ENCODE measurements around the gene ENTR1. TPM values are rescaled to one million over a fixed set of nuclear protein-coding genes. Genes with fewer than 3 reads are reported as not detected.

Gene ENTR1
- polyA plus RNA-seq, 1 donor from 2014 or later, result 63.7 TPM

GRCh38 chr9:136451221-136451877 is 40.9 kb upstream of the ENTR1 start:
- Histone ChIP-seq H3K4me3 (ENCODE audit: low read length) (no peak overlapping the region), H3K4me2 (ENCODE audit: low read length) (no peak overlapping the region), H3K9me3 (ENCODE audit: low read length) (no peaks in the 10 kb centered on the region), H3K27me3 (ENCODE audit: insufficient read depth, low read depth, low read length) (no peaks in the 10 kb centered on the region), H2AFZ (ENCODE audit: low read depth, low read length) (no peak overlapping the region), H3K27ac (ENCODE audit: low read length) (no peak overlapping the region), H3K9ac (ENCODE audit: low read length) (no peak overlapping the region), H3K36me3 (ENCODE audit: insufficient read depth, low read length) (no peaks in the 10 kb centered on the region), H3K9me2 (ENCODE audit: insufficient read depth, low read length) (no peaks in the 10 kb centered on the region), H3F3A (ENCODE audit: insufficient read depth, low read length, poor library complexity, severe bottlenecking) (no peaks in the 10 kb centered on the region), H4K20me1 (ENCODE audit: insufficient read depth) (no peaks in the 10 kb centered on the region), H3K79me2 (replicated peaks; ENCODE audit: insufficient read depth, low read length) (no peaks in the 10 kb centered on the region)
- TF ChIP-seq, protein P1, sequence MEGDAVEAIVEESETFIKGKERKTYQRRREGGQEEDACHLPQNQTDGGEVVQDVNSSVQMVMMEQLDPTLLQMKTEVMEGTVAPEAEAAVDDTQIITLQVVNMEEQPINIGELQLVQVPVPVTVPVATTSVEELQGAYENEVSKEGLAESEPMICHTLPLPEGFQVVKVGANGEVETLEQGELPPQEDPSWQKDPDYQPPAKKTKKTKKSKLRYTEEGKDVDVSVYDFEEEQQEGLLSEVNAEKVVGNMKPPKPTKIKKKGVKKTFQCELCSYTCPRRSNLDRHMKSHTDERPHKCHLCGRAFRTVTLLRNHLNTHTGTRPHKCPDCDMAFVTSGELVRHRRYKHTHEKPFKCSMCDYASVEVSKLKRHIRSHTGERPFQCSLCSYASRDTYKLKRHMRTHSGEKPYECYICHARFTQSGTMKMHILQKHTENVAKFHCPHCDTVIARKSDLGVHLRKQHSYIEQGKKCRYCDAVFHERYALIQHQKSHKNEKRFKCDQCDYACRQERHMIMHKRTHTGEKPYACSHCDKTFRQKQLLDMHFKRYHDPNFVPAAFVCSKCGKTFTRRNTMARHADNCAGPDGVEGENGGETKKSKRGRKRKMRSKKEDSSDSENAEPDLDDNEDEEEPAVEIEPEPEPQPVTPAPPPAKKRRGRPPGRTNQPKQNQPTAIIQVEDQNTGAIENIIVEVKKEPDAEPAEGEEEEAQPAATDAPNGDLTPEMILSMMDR (IDR thresholded peaks at IDR 0.05; ENCODE audit: poor library complexity, severe bottlenecking), result no peak
- TF ChIP-seq TAF1 (IDR thresholded peaks at IDR 0.05; ENCODE audit: low read depth) (no peak), POLR2AphosphoS5 (IDR thresholded peaks at IDR 0.05) (no peak), EP300 (conservative IDR thresholded peaks at IDR 0.05; ENCODE audit: poor library complexity, severe bottlenecking) (no peak), MXI1 (conservative IDR thresholded peaks at IDR 0.05; ENCODE audit: poor library complexity, severe bottlenecking) (no peak), RAD21 (conservative IDR thresholded peaks at IDR 0.05) (no peak)
- TF ChIP-seq, protein P2, sequence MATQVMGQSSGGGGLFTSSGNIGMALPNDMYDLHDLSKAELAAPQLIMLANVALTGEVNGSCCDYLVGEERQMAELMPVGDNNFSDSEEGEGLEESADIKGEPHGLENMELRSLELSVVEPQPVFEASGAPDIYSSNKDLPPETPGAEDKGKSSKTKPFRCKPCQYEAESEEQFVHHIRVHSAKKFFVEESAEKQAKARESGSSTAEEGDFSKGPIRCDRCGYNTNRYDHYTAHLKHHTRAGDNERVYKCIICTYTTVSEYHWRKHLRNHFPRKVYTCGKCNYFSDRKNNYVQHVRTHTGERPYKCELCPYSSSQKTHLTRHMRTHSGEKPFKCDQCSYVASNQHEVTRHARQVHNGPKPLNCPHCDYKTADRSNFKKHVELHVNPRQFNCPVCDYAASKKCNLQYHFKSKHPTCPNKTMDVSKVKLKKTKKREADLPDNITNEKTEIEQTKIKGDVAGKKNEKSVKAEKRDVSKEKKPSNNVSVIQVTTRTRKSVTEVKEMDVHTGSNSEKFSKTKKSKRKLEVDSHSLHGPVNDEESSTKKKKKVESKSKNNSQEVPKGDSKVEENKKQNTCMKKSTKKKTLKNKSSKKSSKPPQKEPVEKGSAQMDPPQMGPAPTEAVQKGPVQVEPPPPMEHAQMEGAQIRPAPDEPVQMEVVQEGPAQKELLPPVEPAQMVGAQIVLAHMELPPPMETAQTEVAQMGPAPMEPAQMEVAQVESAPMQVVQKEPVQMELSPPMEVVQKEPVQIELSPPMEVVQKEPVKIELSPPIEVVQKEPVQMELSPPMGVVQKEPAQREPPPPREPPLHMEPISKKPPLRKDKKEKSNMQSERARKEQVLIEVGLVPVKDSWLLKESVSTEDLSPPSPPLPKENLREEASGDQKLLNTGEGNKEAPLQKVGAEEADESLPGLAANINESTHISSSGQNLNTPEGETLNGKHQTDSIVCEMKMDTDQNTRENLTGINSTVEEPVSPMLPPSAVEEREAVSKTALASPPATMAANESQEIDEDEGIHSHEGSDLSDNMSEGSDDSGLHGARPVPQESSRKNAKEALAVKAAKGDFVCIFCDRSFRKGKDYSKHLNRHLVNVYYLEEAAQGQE (IDR thresholded peaks at IDR 0.05; ENCODE audit: borderline replicate concordance), result no peak

GRCh38 chr9:136448655-136449054 is 38.2 kb upstream of the ENTR1 start:
- no peaks in the 10 kb centered on the region for H3F3A ChIP-seq (ENCODE audit: insufficient read depth, low read length, poor library complexity, severe bottlenecking)
- H3K79me2 ChIP-seq (replicated peaks; ENCODE audit: insufficient read depth, low read length), result no peaks in the 10 kb centered on the region
- no peaks in the 10 kb centered on the region for H4K20me1 ChIP-seq (ENCODE audit: insufficient read depth)
- H3K36me3 ChIP-seq (ENCODE audit: insufficient read depth, low read length), result peaks cover 6% of the 10 kb centered on the region
- no peaks in the 10 kb centered on the region for H3K27me3 ChIP-seq (ENCODE audit: insufficient read depth, low read depth, low read length)
- H3K9me3 ChIP-seq (ENCODE audit: low read length), result no peaks in the 10 kb centered on the region
- H3K4me3 ChIP-seq (ENCODE audit: low read length), result no peak overlapping the region
- H2AFZ ChIP-seq (ENCODE audit: low read depth, low read length), result no peak overlapping the region
- no peak overlapping the region for H3K4me2 ChIP-seq (ENCODE audit: low read length)
- no peaks in the 10 kb centered on the region for H3K9me2 ChIP-seq (ENCODE audit: insufficient read depth, low read length)
- TF ChIP-seq SMC3 (conservative IDR thresholded peaks at IDR 0.05; ENCODE audit: poor library complexity) (no peak), RAD21 (conservative IDR thresholded peaks at IDR 0.05) (no peak), TAF1 (IDR thresholded peaks at IDR 0.05; ENCODE audit: low read depth) (no peak), MXI1 (conservative IDR thresholded peaks at IDR 0.05; ENCODE audit: poor library complexity, severe bottlenecking) (no peak), EP300 (conservative IDR thresholded peaks at IDR 0.05; ENCODE audit: poor library complexity, severe bottlenecking) (no peak), EZH2 (IDR thresholded peaks at IDR 0.05; ENCODE audit: borderline replicate concordance, insufficient read depth, low read length, poor library complexity, severe bottlenecking) (no peak)
- H3K9ac ChIP-seq (ENCODE audit: low read length), result no peak overlapping the region
- H3K27ac ChIP-seq (ENCODE audit: low read length), result no peak overlapping the region

All from neural cell (in vitro differentiated cells).